ENCODE measurements around the gene BTBD1. TPM values are rescaled to one million over a fixed set of nuclear protein-coding genes. Genes with fewer than 3 reads are reported as not detected.
"Not testable (repeated sequence)": the region's sequence is repeated elsewhere in the genome, so short reads cannot be mapped to it uniquely, and the experiment has no call there.

The BTBD1 gene
- total RNA-seq, 2 donors from 2014 or later = 62.3 to 73.4 TPM

GRCh38 chr15:83082730-83083386 lies 15.8 kb upstream of the BTBD1 start:
- Histone ChIP-seq H3K27ac (no peak overlapping the region), H3K36me3 (no peaks in the 10 kb centered on the region), H3K27me3 (replicated peaks; ENCODE audit: insufficient read depth) (no peaks in the 10 kb centered on the region), H3K4me1 (ENCODE audit: control insufficient read depth in 1 of 2, low read depth in 2 of 2) (peaks cover 0 to 2% of the 10 kb centered on the region in 2 donors), H3K9me3 (no peaks in the 10 kb centered on the region), H3K4me3 (no peak overlapping the region)
- TF ChIP-seq, protein P1, sequence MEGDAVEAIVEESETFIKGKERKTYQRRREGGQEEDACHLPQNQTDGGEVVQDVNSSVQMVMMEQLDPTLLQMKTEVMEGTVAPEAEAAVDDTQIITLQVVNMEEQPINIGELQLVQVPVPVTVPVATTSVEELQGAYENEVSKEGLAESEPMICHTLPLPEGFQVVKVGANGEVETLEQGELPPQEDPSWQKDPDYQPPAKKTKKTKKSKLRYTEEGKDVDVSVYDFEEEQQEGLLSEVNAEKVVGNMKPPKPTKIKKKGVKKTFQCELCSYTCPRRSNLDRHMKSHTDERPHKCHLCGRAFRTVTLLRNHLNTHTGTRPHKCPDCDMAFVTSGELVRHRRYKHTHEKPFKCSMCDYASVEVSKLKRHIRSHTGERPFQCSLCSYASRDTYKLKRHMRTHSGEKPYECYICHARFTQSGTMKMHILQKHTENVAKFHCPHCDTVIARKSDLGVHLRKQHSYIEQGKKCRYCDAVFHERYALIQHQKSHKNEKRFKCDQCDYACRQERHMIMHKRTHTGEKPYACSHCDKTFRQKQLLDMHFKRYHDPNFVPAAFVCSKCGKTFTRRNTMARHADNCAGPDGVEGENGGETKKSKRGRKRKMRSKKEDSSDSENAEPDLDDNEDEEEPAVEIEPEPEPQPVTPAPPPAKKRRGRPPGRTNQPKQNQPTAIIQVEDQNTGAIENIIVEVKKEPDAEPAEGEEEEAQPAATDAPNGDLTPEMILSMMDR (IDR thresholded peaks at IDR 0.05) = no peak
- no peak for ATAC-seq (ENCODE audit: insufficient number of reproducible peaks, low FRiP score, low read depth)
- DNase-seq (ENCODE audit: low spot score) = no peak

GRCh38 chr15:83081256-83082014 lies 14.4 kb upstream of the BTBD1 start:
- no peak overlapping the region for H3K4me3 ChIP-seq
- peaks cover 0 to 5% of the 10 kb centered on the region in 2 donors for H3K4me1 ChIP-seq (ENCODE audit: control insufficient read depth in 1 of 2, low read depth in 2 of 2)
- no peak overlapping the region for H3K27ac ChIP-seq
- no peaks in the 10 kb centered on the region for H3K9me3 ChIP-seq
- no peak for DNase-seq (ENCODE audit: low spot score)
- H3K27me3 ChIP-seq (replicated peaks; ENCODE audit: insufficient read depth) = no peaks in the 10 kb centered on the region
- no peak for ATAC-seq (ENCODE audit: insufficient number of reproducible peaks, low FRiP score, low read depth)
- H3K36me3 ChIP-seq = no peaks in the 10 kb centered on the region
- TF ChIP-seq, protein P1 (IDR thresholded peaks at IDR 0.05) = no peak

DNA sequence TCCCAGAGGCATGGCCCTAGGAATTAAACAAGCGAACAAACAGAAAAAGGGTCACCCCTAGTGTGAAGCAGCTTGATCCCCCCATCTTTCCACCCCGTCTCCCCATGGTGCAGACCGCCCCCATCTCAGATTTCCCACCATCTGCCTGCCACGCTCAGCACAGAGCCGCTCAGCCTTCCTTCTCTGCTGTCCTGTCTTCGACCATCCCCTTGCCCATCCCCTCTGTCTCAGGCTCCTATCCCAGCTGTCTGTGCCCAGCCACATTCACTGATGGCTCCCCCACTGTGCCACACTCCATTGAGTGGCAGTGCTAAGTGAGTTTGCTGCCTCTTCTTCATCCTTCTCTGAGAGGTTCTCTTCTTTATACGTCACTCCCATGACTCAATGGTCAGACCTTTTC lies 11.7 kb upstream of the BTBD1 start:
- Histone ChIP-seq H3K9me3 (peaks cover under 1% of the 10 kb centered on the region), H3K36me3 (no peaks in the 10 kb centered on the region), H3K4me1 (ENCODE audit: control insufficient read depth in 1 of 2, low read depth in 2 of 2) (peaks cover 0 to 5% of the 10 kb centered on the region in 2 donors), H3K4me3 (no peak overlapping the region), H3K27me3 (replicated peaks; ENCODE audit: insufficient read depth) (no peaks in the 10 kb centered on the region), H3K27ac (no peak overlapping the region)
- TF ChIP-seq, protein P1 (IDR thresholded peaks at IDR 0.05) = no peak
- DNase-seq (ENCODE audit: low spot score) = no peak
- no peak for ATAC-seq (ENCODE audit: insufficient number of reproducible peaks, low FRiP score, low read depth)

GRCh38 chr15:83077491-83078230 lies 10.6 kb upstream of the BTBD1 start:
- DNase-seq (ENCODE audit: low spot score) (no peak), ATAC-seq (ENCODE audit: insufficient number of reproducible peaks, low FRiP score, low read depth) (no peak)
- Histone ChIP-seq H3K4me1 (ENCODE audit: control insufficient read depth in 1 of 2, low read depth in 2 of 2) (peaks cover 0 to 5% of the 10 kb centered on the region in 2 donors), H3K27me3 (replicated peaks; ENCODE audit: insufficient read depth) (no peaks in the 10 kb centered on the region), H3K36me3 (no peaks in the 10 kb centered on the region), H3K9me3 (peaks cover 7% of the 10 kb centered on the region), H3K4me3 (no peak overlapping the region), H3K27ac (no peak overlapping the region)
- TF ChIP-seq, protein P1 (IDR thresholded peaks at IDR 0.05) = no peak

DNA sequence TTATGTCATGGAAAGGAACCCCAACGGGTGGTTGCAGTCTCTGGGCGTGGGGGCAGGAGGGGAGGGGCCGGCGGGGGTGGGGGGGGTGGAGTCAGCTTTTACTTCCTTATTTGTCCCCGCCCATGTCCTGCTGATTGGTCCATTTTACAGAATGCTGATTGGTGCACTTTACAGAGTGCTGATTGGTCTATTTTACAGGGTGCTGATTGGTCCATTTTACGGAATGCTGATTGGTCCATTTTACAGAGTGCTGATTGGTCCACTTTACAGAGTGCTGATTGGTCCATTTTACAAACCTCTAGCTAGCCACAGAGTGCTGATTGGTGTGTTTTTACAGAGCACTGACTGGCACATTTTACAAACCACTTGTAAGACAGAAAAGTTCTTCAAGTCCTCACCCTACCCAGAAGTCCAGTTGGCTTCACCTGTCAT lies 2.2 kb upstream of the BTBD1 start:
- not testable (repeated sequence) for H3K4me3 ChIP-seq; H3K27me3 ChIP-seq (replicated peaks; ENCODE audit: insufficient read depth); DNase-seq (ENCODE audit: low spot score); H3K36me3 ChIP-seq; H3K27ac ChIP-seq; H3K9me3 ChIP-seq; ATAC-seq (ENCODE audit: insufficient number of reproducible peaks, low FRiP score, low read depth)
- H3K4me1 ChIP-seq (ENCODE audit: control insufficient read depth in 1 of 2, low read depth in 2 of 2) = peaks cover 12 to 26% of the 10 kb centered on the region in 2 donors
